H1 (cell line): ENCODE measurements around the gene FRMD4A. TPM values are rescaled to one million over a fixed set of nuclear protein-coding genes. Genes with fewer than 3 reads are reported as not detected.

Source experiments
- CTCF ChIA-PET: fragments of 300-600 bp; sonication (Branson Sonifier 250); formaldehyde crosslinking; loops from one replicate; lab custom pipeline; 2021; ENCODE audit not compliant: partially characterized antibody; lab: Charles Lee
- POLR2A ChIA-PET: fragments of 300-600 bp; sonication (Branson Sonifier 250); formaldehyde crosslinking; loops from one replicate; lab custom pipeline; 2021; ENCODE audit warnings: inconsistent platforms; ENCODE audit not compliant: partially characterized antibody; lab: Charles Lee
- DNase-seq, 2 experiments: peaks; one replicate each; pipeline versions ENCODE4 v3.0.0 to v3.0.0-alpha.2; 2010 to 2022; ENCODE audit warnings: low spot score in 2 of 2, low read depth in 1 of 2, mixed read lengths in 1 of 2
- FAIRE-seq: peaks from 2 replicates; lab custom pipeline; 2011; peaks lifted over from hg19 to GRCh38; lab: Jason Lieb, UNC
- H2AFZ ChIP-seq: 2 replicates; pipeline ENCODE4 v1.8.1; 2012; ENCODE audit warnings: low read length, inconsistent platforms
- H2AK5ac ChIP-seq: 2 replicates; pipeline ENCODE4 v1.6.1; 2013; ENCODE audit warnings: low read depth, low read length
- H2BK120ac ChIP-seq: replicated peaks from 2 replicates; pipeline ENCODE3; 2013; ENCODE audit warnings: low read depth, low read length, inconsistent platforms
- H2BK12ac ChIP-seq: 2 replicates; pipeline ENCODE4 v1.6.1; 2013; ENCODE audit warnings: low read depth, low read length
- H2BK15ac ChIP-seq: 2 replicates; pipeline ENCODE4 v1.6.1; 2013; ENCODE audit warnings: low read length
- H2BK20ac ChIP-seq: 2 replicates; pipeline ENCODE4 v1.6.1; 2013; ENCODE audit warnings: low read length
- H2BK5ac ChIP-seq: 2 replicates; pipeline ENCODE4 v1.6.1; 2013; ENCODE audit warnings: low read depth, low read length
- H3K14ac ChIP-seq: 2 replicates; pipeline ENCODE4 v1.6.1; 2013; ENCODE audit warnings: inconsistent platforms; ENCODE audit not compliant: insufficient read length
- H3K18ac ChIP-seq: 2 replicates; pipeline ENCODE4 v1.6.1; 2013; ENCODE audit warnings: low read length; ENCODE audit errors: extremely low read depth
- H3K23ac ChIP-seq: 2 replicates; pipeline ENCODE4 v1.6.1; 2013; ENCODE audit warnings: inconsistent platforms; ENCODE audit not compliant: insufficient read length
- H3K23me2 ChIP-seq: 2 replicates; pipeline ENCODE4 v1.6.1; 2013; ENCODE audit warnings: low read depth, low read length
- H3K27ac ChIP-seq: 2 replicates; pipeline ENCODE4 v1.6.1; 2011; ENCODE audit warnings: low read depth, low read length, inconsistent platforms
- H3K27me3 ChIP-seq, 4 experiments: replicated peaks in 1 of 4; 1 replicate in 1 of 4; 2 replicates in 3 of 4; pipeline versions ENCODE4 v1.6.1 to v1.8.1; 2011 to 2013; ENCODE audit warnings: low read length in 3 of 4, mild to moderate bottlenecking in 3 of 4, inconsistent platforms in 2 of 4, mixed read lengths in 2 of 4, moderate library complexity in 1 of 4; ENCODE audit not compliant: control insufficient read depth in 3 of 4, insufficient read depth in 3 of 4; ENCODE audit errors: extremely low read depth in 1 of 4
- H3K36me3 ChIP-seq, 4 experiments: 2 replicates each; pipeline versions ENCODE4 v1.6.1 to v1.8.1; 2011 to 2013; ENCODE audit warnings: mild to moderate bottlenecking in 4 of 4, low read length in 3 of 4, moderate library complexity in 2 of 4, control low read depth in 1 of 4, inconsistent platforms in 1 of 4; ENCODE audit not compliant: insufficient read depth in 4 of 4, control insufficient read depth in 2 of 4
- H3K4ac ChIP-seq: replicated peaks from 2 replicates; pipeline ENCODE3; 2013; ENCODE audit warnings: low read length, low read depth, mixed read lengths, inconsistent platforms; ENCODE audit not compliant: insufficient read length
- H3K4me1 ChIP-seq, 4 experiments: replicated peaks in 1 of 4; 1 replicate in 1 of 4; 2 replicates in 3 of 4; pipeline versions ENCODE4 v1.6.1 to v1.8.1; 2011 to 2013; ENCODE audit warnings: low read length in 3 of 4, inconsistent platforms in 2 of 4, mixed read lengths in 1 of 4; ENCODE audit not compliant: insufficient read depth in 4 of 4, control insufficient read depth in 3 of 4
- H3K4me2 ChIP-seq, 2 experiments: 2 replicates each; pipeline versions ENCODE4 v1.6.1 to v1.8.1; 2011 to 2013; ENCODE audit warnings: low read depth in 2 of 2, low read length in 2 of 2, control low read depth in 1 of 2, inconsistent platforms in 1 of 2, mild to moderate bottlenecking in 1 of 2; ENCODE audit not compliant: insufficient read depth in 1 of 2
- H3K4me3 ChIP-seq, 4 experiments: fragments of 200-600, 300-600 bp in 1 of 4; sonication (generic), shearing (Covaris generic), sonication (Bioruptor Twin) in 1 of 4; 2 replicates each; pipeline versions ENCODE4 v1.5.1 to v1.8.1; 2011 to 2016; ENCODE audit warnings: low read length in 4 of 4, low read depth in 3 of 4, control low read depth in 2 of 4, inconsistent platforms in 2 of 4, mild to moderate bottlenecking in 2 of 4, mixed read lengths in 1 of 4, moderate library complexity in 1 of 4; ENCODE audit not compliant: insufficient read depth in 2 of 4; ENCODE audit errors: extremely low read depth in 1 of 4
- H3K56ac ChIP-seq: replicated peaks from 2 replicates; pipeline ENCODE3; 2013; ENCODE audit warnings: low read depth, mild to moderate bottlenecking, mixed read lengths, low read length, inconsistent platforms; ENCODE audit not compliant: insufficient read length
- H3K79me1 ChIP-seq: 2 replicates; pipeline ENCODE4 v1.6.1; 2013; ENCODE audit warnings: low read depth, low read length, control low read depth
- H3K79me2 ChIP-seq, 2 experiments: 2 replicates each; pipeline versions ENCODE4 v1.6.1 to v1.8.1; 2012 to 2013; ENCODE audit warnings: low read length in 2 of 2, mild to moderate bottlenecking in 2 of 2, inconsistent platforms in 1 of 2; ENCODE audit not compliant: insufficient read depth in 2 of 2, control insufficient read depth in 1 of 2
- H3K9ac ChIP-seq, 4 experiments: replicated peaks in 1 of 4; 1 replicate in 1 of 4; 2 replicates in 3 of 4; pipeline versions ENCODE4 v1.6.1 to v1.8.1; 2011 to 2013; ENCODE audit warnings: low read depth in 3 of 4, low read length in 3 of 4, control low read depth in 2 of 4, mild to moderate bottlenecking in 2 of 4, moderate library complexity in 2 of 4, inconsistent platforms in 1 of 4; ENCODE audit errors: extremely low read depth in 1 of 4
- H3K9me3 ChIP-seq, 2 experiments: 2 replicates each; pipeline versions ENCODE4 v1.6.1 to v1.8.1; 2012 to 2013; ENCODE audit warnings: mild to moderate bottlenecking in 2 of 2, moderate library complexity in 2 of 2, control low read depth in 1 of 2, inconsistent platforms in 1 of 2, low read depth in 1 of 2, low read length in 1 of 2, mixed read lengths in 1 of 2; ENCODE audit not compliant: insufficient read depth in 2 of 2
- H4K20me1 ChIP-seq, 2 experiments: replicated peaks in 1 of 2; 2 replicates each; pipeline versions ENCODE3 to v1.8.1; 2011 to 2013; ENCODE audit warnings: inconsistent platforms in 2 of 2, low read length in 2 of 2, mild to moderate bottlenecking in 1 of 2; ENCODE audit not compliant: insufficient read depth in 2 of 2, control insufficient read depth in 1 of 2
- H4K5ac ChIP-seq: 2 replicates; pipeline ENCODE4 v1.6.1; 2013; ENCODE audit warnings: low read length, low read depth, mixed read lengths, inconsistent platforms; ENCODE audit not compliant: insufficient read length
- H4K8ac ChIP-seq: 2 replicates; pipeline ENCODE4 v1.8.0; 2013; ENCODE audit warnings: mild to moderate bottlenecking, moderate library complexity, low read length, inconsistent platforms; ENCODE audit not compliant: insufficient read depth; ENCODE audit errors: extremely low read depth
- H4K91ac ChIP-seq: replicated peaks from 2 replicates; pipeline ENCODE3; 2013; ENCODE audit warnings: low read length, mixed read lengths, inconsistent platforms; ENCODE audit not compliant: insufficient read length
- JUN ChIP-seq: IDR thresholded peaks from 2 replicates; pipeline ENCODE4 v1.6.1; 2011; ENCODE audit warnings: low read depth, mild to moderate bottlenecking, improper control_type of control experiment, low read length
- NANOG ChIP-seq: IDR thresholded peaks from 2 replicates; pipeline ENCODE4 v1.6.1; 2011; ENCODE audit warnings: low read length, low read depth, mild to moderate bottlenecking, inconsistent platforms; ENCODE audit not compliant: insufficient read depth, poor library complexity, severe bottlenecking
- POLR2A ChIP-seq, 2 experiments: IDR thresholded peaks; 1 replicate in 1 of 2; 2 replicates in 1 of 2; pipeline ENCODE4 v1.6.1; 2011; ENCODE audit warnings: low read depth in 2 of 2, low read length in 2 of 2, mild to moderate bottlenecking in 2 of 2; ENCODE audit errors: control extremely low read depth in 1 of 2
- POLR2AphosphoS5 ChIP-seq: IDR thresholded peaks from 2 replicates; pipeline ENCODE4 v1.6.1; 2011; ENCODE audit warnings: low read depth, low read length
- POU5F1 ChIP-seq: IDR thresholded peaks from 2 replicates; pipeline ENCODE4 v1.6.1; 2011; ENCODE audit warnings: low read depth, mild to moderate bottlenecking, low read length, moderate library complexity
- RAD21 ChIP-seq, 2 experiments: IDR thresholded peaks in 1 of 2; conservative IDR thresholded peaks in 1 of 2; 2 replicates each; pipeline ENCODE4 v1.6.1; 2011; ENCODE audit warnings: low read depth in 2 of 2, low read length in 2 of 2, improper control_type of control experiment in 1 of 2, inconsistent platforms in 1 of 2, mild to moderate bottlenecking in 1 of 2, moderate library complexity in 1 of 2
- SIX5 ChIP-seq: IDR thresholded peaks from 2 replicates; pipeline ENCODE4 v1.6.1; 2011; ENCODE audit warnings: mild to moderate bottlenecking, low read depth, low read length
- TAF1 ChIP-seq: IDR thresholded peaks from 2 replicates; pipeline ENCODE4 v1.6.1; 2011; ENCODE audit warnings: mild to moderate bottlenecking, low read depth, low read length
- TBP ChIP-seq: IDR thresholded peaks from 2 replicates; pipeline ENCODE4 v1.6.1; 2011; ENCODE audit warnings: low read depth, low read length, improper control_type of control experiment
- TEAD4 ChIP-seq: IDR thresholded peaks from 2 replicates; pipeline ENCODE4 v1.6.1; 2012; ENCODE audit warnings: low read depth, low read length, inconsistent platforms, mixed read lengths
- WGBS, 2 experiments: shearing (Covaris generic) in 1 of 2; methylation state at CpG; one replicate each; pipeline versions ENCODE4 v1.1.6 to v1.1.7; 2013 to 2015; ENCODE audit warnings: low lambda C conversion rate in 2 of 2, mixed read lengths in 2 of 2, inconsistent platforms in 1 of 2, low coverage in 1 of 2, missing lambda C conversion rate in 1 of 2; ENCODE audit not compliant: insufficient replicate concordance in 2 of 2, insufficient coverage in 1 of 2, insufficient read length in 1 of 2; ENCODE audit errors: extremely low coverage in 1 of 2, missing lambda C conversion rate in 1 of 2; 5-methylcytosine and 5-hydroxymethylcytosine counted together
- polyA plus RNA-seq, 7 experiments: library from polyadenylated mRNA; depleted of rRNA in 3 of 7; stranded (reverse) in 5 of 7; unstranded in 2 of 7; fragments of >200 nt in 5 of 7; fragments of 200-250 nt in 2 of 7; gene quantifications; 1 replicate in 5 of 7; 2 replicates in 1 of 7; 4 replicates in 1 of 7; pipeline versions ENCODE4 v1.2.1 to v1.2.3, GENCODE V29; 2011 to 2013; ENCODE audit warnings: missing spikeins in 2 of 7, mixed read lengths in 2 of 7
- total RNA-seq: library from RNA; stranded (reverse); fragmentation: NEBNext Ultra II Directional; extraction: Animal tissue kit (Norgen Biotek cat#: 25700); gene quantifications from 2 replicates; pipeline ENCODE4 v1.2.1, GENCODE V29; 2021

FRMD4A gene
- total and polyA plus RNA-seq, 2 of the 8 experiments (the other 6 are each of a cell fraction or from before 2014, with no cell fraction given): 38.6 to 39.6 TPM

DNA sequence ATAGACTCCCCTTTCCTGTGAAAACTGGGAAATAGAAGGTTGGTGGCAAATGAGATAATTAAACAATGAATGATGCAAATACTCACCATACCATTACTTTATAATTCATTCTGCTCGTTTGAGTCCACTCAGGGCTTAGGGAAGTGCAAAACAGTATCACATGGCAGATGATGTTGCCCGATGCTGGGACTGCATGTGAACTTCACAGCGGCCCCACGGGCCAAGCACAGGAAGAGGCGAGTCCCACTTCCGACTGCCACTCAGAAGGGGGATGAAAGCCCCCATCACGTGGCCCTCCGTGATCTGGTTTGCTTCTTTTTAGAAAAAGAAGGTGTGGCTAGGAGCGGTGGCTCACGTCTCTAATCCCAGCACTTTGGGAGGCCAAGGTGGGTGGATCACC lies 672.5 kb downstream of the FRMD4A start:
- no peak for FAIRE-seq

More for the DNA sequence above, 672.5 kb downstream of the FRMD4A start:
- Histone ChIP-seq H3K27me3 (no peaks in the 10 kb centered on the region), H2AFZ (no peak overlapping the region), H2BK120ac (no peak overlapping the region), H3K14ac (no peak overlapping the region), H4K91ac (no peak overlapping the region), H3K36me3 (peaks cover 6 to 31% (median 14%) of the 10 kb centered on the region in 4 experiments; a peak in 6 of 8 replicates), H3K79me2 (no peaks in the 10 kb centered on the region), H4K8ac (no peak overlapping the region), H3K4ac (no peak overlapping the region), H2AK5ac (no peak overlapping the region), H2BK15ac (no peak overlapping the region), H2BK12ac (no peak overlapping the region), H2BK5ac (no peak overlapping the region), H3K23ac (no peak overlapping the region), H3K79me1 (no peaks in the 10 kb centered on the region), H3K27ac (no peak overlapping the region), H3K18ac (no peak overlapping the region), H2BK20ac (no peak overlapping the region), H3K9me3 (no peaks in the 10 kb centered on the region), H3K23me2 (no peaks in the 10 kb centered on the region), H3K4me3 (no peak overlapping the region), H3K56ac (no peak overlapping the region), H3K4me1 (no peaks in the 10 kb centered on the region; a peak in 1 of 7 replicates), H4K5ac (no peak overlapping the region), H4K20me1 (no peaks in the 10 kb centered on the region), H3K4me2 (no peak overlapping the region), H3K9ac (no peak overlapping the region)
- DNase-seq: no peak
- WGBS, 2 experiments: 95% methylated on average over 10 of the region's 10 CpGs; no CpG with 5 or more reads in 1 of the 2 experiments
- ChIA-PET CTCF (no interaction called here), POLR2A (no interaction called here)
- no peak for TF ChIP-seq RAD21 (IDR thresholded peaks at IDR 0.05 in 1 of 2, conservative IDR thresholded peaks at IDR 0.05 in 1 of 2; ENCODE audit: low read depth in 2 of 2, low read length in 2 of 2)
- TF ChIP-seq POLR2A (IDR thresholded peaks at IDR 0.05; ENCODE audit: control extremely low read depth in 1 of 2, low read depth in 2 of 2, low read length in 2 of 2): no peak
- TF ChIP-seq POLR2AphosphoS5: no peak
- no peak for TF ChIP-seq TBP
- no peak for TF ChIP-seq JUN
- no peak for TF ChIP-seq NANOG
- no peak for TF ChIP-seq POU5F1
- TF ChIP-seq TAF1: no peak
- TF ChIP-seq SIX5: no peak
- no peak for TF ChIP-seq TEAD4
